Measurements from ENCODE around the gene SLC6A6. TPM values are rescaled to one million over a fixed set of nuclear protein-coding genes. Genes with fewer than 3 reads are reported as not detected.

SLC6A6 gene
- total and polyA plus RNA-seq, 2 experiments from 2014 or later: 30.7 to 58.9 TPM

GRCh38 chr3:14537590-14538450, 135.4 kb downstream of the SLC6A6 start:
- WGBS (ENCODE audit: low lambda C conversion rate, missing lambda C conversion rate): 93% methylated on average over 10 of the region's 10 CpGs
- Histone ChIP-seq H2AFZ (no peak overlapping the region), H3K9me2 (replicated peaks; ENCODE audit: insufficient read depth) (no peaks in the 10 kb centered on the region), H3K4me1 (ENCODE audit: insufficient read depth) (peaks cover 2% of the 10 kb centered on the region), H3K36me3 (replicated peaks; ENCODE audit: insufficient read depth, low read depth) (no peaks in the 10 kb centered on the region), H3K4me3 (no peak overlapping the region), H3K27ac (no peak overlapping the region), H3K79me2 (no peaks in the 10 kb centered on the region), H3K27me3 (no peaks in the 10 kb centered on the region), H3K9me3 (ENCODE audit: low read depth) (no peaks in the 10 kb centered on the region), H4K20me1 (ENCODE audit: insufficient read depth, poor library complexity, severe bottlenecking) (no peaks in the 10 kb centered on the region), H3K4me2 (no peak overlapping the region)
- DNase-seq (ENCODE audit: low spot score): no peak
- no peak for TF ChIP-seq CTCF (IDR thresholded peaks at IDR 0.05; ENCODE audit: poor library complexity)
- TF ChIP-seq EZH2 (IDR thresholded peaks at IDR 0.05; ENCODE audit: borderline replicate concordance): no peak
- TF ChIP-seq EZH2phosphoT487 (IDR thresholded peaks at IDR 0.05; ENCODE audit: low read depth, severe bottlenecking, unreplicated experiment): no peak

GRCh38 chr3:14538451-14539088, 136.2 kb downstream of the SLC6A6 start:
- DNase-seq (ENCODE audit: low spot score): no peak
- TF ChIP-seq EZH2 (IDR thresholded peaks at IDR 0.05; ENCODE audit: borderline replicate concordance) (no peak), CTCF (IDR thresholded peaks at IDR 0.05; ENCODE audit: poor library complexity) (no peak), EZH2phosphoT487 (IDR thresholded peaks at IDR 0.05; ENCODE audit: low read depth, severe bottlenecking, unreplicated experiment) (no peak)
- Histone ChIP-seq H3K36me3 (replicated peaks; ENCODE audit: insufficient read depth, low read depth) (no peaks in the 10 kb centered on the region), H3K4me2 (no peak overlapping the region), H3K4me3 (no peak overlapping the region), H2AFZ (no peak overlapping the region), H4K20me1 (ENCODE audit: insufficient read depth, poor library complexity, severe bottlenecking) (no peaks in the 10 kb centered on the region), H3K79me2 (no peaks in the 10 kb centered on the region), H3K4me1 (ENCODE audit: insufficient read depth) (no peaks in the 10 kb centered on the region), H3K9me3 (ENCODE audit: low read depth) (no peaks in the 10 kb centered on the region), H3K27me3 (no peaks in the 10 kb centered on the region), H3K27ac (no peak overlapping the region), H3K9me2 (replicated peaks; ENCODE audit: insufficient read depth) (no peaks in the 10 kb centered on the region)
- 92% methylated on average over 3 of the region's 3 CpGs for WGBS (ENCODE audit: low lambda C conversion rate, missing lambda C conversion rate)

Small RNA genes lying within 50 kb of the gene (small RNA-seq; reads per million reads assigned to genes)
- 0.25 reads per million for gene RNA5SP124
- gene RNU6-905P: not detected

Other genes with a start within 250 kb of the SLC6A6 start
- 28.6 and 29.5 TPM in 2 replicates for gene XPC, start 224.0 kb upstream of the SLC6A6 start, total RNA-seq
- gene XPC, start 224.0 kb upstream of the SLC6A6 start, polyA plus RNA-seq: 27.3 and 27.4 TPM in 2 replicates
- gene LSM3, start 223.8 kb upstream of the SLC6A6 start, total RNA-seq: 10.5 and 12.4 TPM in 2 replicates
- gene LSM3, start 223.8 kb upstream of the SLC6A6 start, polyA plus RNA-seq: 22.1 and 26.4 TPM in 2 replicates
- 0.73 and 1.0 TPM in 2 replicates for gene GRIP2, start 137.7 kb downstream of the SLC6A6 start, total RNA-seq
- gene GRIP2, start 137.7 kb downstream of the SLC6A6 start, polyA plus RNA-seq: 2.4 and 3.6 TPM in 2 replicates
- 23.6 and 25.8 TPM in 2 replicates for gene CCDC174, start 249.2 kb downstream of the SLC6A6 start, total RNA-seq
- 18.6 and 21.9 TPM in 2 replicates for gene CCDC174, start 249.2 kb downstream of the SLC6A6 start, polyA plus RNA-seq

Measured in hepatocyte (in vitro differentiated cells).